Endothelial cell of hepatic sinusoid (primary cell): ENCODE results near the gene GATAD2B.

Experiments used
- in situ Hi-C: cut with HindIII; loops from 2 replicates; pipeline ENCODE4 v1.10.0; 2017; ENCODE audit warnings: low sequenced_read_pairs

Gene GATAD2B

GRCh38 chr1:153769221-153769620 is 153.6 kb downstream of the GATAD2B start:
- in situ Hi-C loops: loop anchor here (25.0 kb wide), 1 partner anchor 407 kb away; the partner anchor contains the start of gene S100A9

GRCh38 chr1:153768316-153769181 is 154.2 kb downstream of the GATAD2B start:
- in situ Hi-C loops: loop anchor here (25.0 kb wide), 1 partner anchor 406 kb away; the partner anchor contains the start of gene S100A9

- in situ Hi-C loops: loop anchor here (25.0 kb wide), 1 partner anchor 405 kb away; the partner anchor contains the start of gene S100A9
These were observed 155.3 kb downstream of the GATAD2B start for GRCh38 chr1:153767519-153767918.

GRCh38 chr1:153766663-153767062 is 156.1 kb downstream of the GATAD2B start:
- in situ Hi-C loops: loop anchor here (25.0 kb wide), 1 partner anchor 404 kb away; the partner anchor contains the start of gene S100A9

- in situ Hi-C loops: loop anchor here (25.0 kb wide), 1 partner anchor 402 kb away; the partner anchor contains the start of gene S100A9
These were observed 158.5 kb downstream of the GATAD2B start for GRCh38 chr1:153764310-153764709.

- in situ Hi-C loops: loop anchor here (25.0 kb wide), 1 partner anchor 401 kb away; the partner anchor contains the start of gene S100A9
These were observed 159.2 kb downstream of the GATAD2B start for GRCh38 chr1:153763365-153764225.

GRCh38 chr1:153760440-153760839 is 162.3 kb downstream of the GATAD2B start:
- in situ Hi-C loops: loop anchor here (25.0 kb wide), 1 partner anchor 398 kb away; the partner anchor contains the start of gene S100A9
